ENCODE results near the gene NMNAT3.

Gene NMNAT3

DNA sequence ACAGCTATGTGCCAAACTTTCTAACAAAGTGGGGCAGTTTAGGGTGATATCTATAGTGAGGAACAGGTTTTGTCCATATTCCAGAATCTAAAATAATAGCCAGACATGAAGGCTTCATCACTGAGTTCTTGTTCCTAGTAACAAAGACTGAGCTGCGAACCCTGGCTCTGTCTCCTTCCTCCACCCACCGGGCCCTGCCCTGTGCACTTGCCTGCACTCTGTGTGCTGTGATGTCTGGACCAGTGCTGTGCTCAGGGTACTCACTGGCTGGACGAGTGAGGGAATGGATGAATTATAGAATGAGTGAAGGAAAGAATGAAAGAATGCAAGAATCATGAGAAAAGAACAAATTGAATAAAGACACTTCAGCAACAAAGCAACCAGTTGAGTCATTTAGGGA lies 8.9 kb upstream of the NMNAT3 start:
- TF ChIP-seq, protein P1, sequence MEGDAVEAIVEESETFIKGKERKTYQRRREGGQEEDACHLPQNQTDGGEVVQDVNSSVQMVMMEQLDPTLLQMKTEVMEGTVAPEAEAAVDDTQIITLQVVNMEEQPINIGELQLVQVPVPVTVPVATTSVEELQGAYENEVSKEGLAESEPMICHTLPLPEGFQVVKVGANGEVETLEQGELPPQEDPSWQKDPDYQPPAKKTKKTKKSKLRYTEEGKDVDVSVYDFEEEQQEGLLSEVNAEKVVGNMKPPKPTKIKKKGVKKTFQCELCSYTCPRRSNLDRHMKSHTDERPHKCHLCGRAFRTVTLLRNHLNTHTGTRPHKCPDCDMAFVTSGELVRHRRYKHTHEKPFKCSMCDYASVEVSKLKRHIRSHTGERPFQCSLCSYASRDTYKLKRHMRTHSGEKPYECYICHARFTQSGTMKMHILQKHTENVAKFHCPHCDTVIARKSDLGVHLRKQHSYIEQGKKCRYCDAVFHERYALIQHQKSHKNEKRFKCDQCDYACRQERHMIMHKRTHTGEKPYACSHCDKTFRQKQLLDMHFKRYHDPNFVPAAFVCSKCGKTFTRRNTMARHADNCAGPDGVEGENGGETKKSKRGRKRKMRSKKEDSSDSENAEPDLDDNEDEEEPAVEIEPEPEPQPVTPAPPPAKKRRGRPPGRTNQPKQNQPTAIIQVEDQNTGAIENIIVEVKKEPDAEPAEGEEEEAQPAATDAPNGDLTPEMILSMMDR (IDR thresholded peaks at IDR 0.05; ENCODE audit: low read depth, low read length) = no peak
- TF ChIP-seq EZH2phosphoT487 (IDR thresholded peaks at IDR 0.05; ENCODE audit: low read depth) = no peak
- no peaks in the 10 kb centered on the region for H3K79me2 ChIP-seq (ENCODE audit: low read length)
- no peak overlapping the region for H3K4me2 ChIP-seq (ENCODE audit: low read length)
- no peaks in the 10 kb centered on the region for H3K4me1 ChIP-seq (ENCODE audit: low read length)
- no peaks in the 10 kb centered on the region for H3K9me3 ChIP-seq (ENCODE audit: insufficient read depth, low read length)
- no peak overlapping the region for H3K9ac ChIP-seq (ENCODE audit: low read length)
- H2AFZ ChIP-seq (ENCODE audit: low read depth, low read length) = no peak overlapping the region
- no peaks in the 10 kb centered on the region for H3K36me3 ChIP-seq (replicated peaks; ENCODE audit: low read depth, low read length)
- 0 out of 2 replicates have a peak, but pooled peaks cover 8% of the 10 kb centered on the region for H3K27me3 ChIP-seq (ENCODE audit: low read depth, low read length)
- no peaks in the 10 kb centered on the region for H4K20me1 ChIP-seq (ENCODE audit: insufficient read depth, low read length)
- H3K27ac ChIP-seq (ENCODE audit: low read length) = no peak overlapping the region
- H3K4me3 ChIP-seq (ENCODE audit: low read length) = no peak overlapping the region

DNA sequence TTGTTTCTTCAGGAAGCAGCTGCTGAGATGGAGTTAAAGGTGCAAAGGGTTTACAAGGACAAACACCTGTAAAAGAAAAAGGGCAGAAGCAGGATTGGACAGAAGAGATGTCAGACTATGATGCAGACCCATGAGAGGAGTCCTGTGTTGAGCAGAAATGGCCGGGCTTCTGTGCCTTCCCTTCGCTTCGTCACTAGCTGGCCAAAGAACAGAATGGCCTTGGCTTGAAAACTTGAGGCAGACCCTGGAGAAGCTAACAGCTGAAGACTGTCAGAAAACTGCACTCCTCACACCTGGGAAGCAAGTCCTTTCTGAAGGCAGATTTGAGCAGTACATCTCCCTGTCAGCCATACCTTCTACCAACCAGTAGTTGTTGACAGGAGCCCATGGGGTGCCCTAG lies 8.4 kb upstream of the NMNAT3 start:
- H4K20me1 ChIP-seq (ENCODE audit: insufficient read depth, low read length) = no peaks in the 10 kb centered on the region
- no peaks in the 10 kb centered on the region for H3K9me3 ChIP-seq (ENCODE audit: insufficient read depth, low read length)
- no peak for TF ChIP-seq EZH2phosphoT487 (IDR thresholded peaks at IDR 0.05; ENCODE audit: low read depth)
- TF ChIP-seq, protein P1 (IDR thresholded peaks at IDR 0.05; ENCODE audit: low read depth, low read length) = no peak
- no peak overlapping the region for H2AFZ ChIP-seq (ENCODE audit: low read depth, low read length)
- H3K9ac ChIP-seq (ENCODE audit: low read length) = no peak overlapping the region
- H3K27ac ChIP-seq (ENCODE audit: low read length) = no peak overlapping the region
- no peaks in the 10 kb centered on the region for H3K79me2 ChIP-seq (ENCODE audit: low read length)
- H3K27me3 ChIP-seq (ENCODE audit: low read depth, low read length) = 0 out of 2 replicates have a peak, but pooled peaks cover 8% of the 10 kb centered on the region
- H3K4me2 ChIP-seq (ENCODE audit: low read length) = no peak overlapping the region
- H3K36me3 ChIP-seq (replicated peaks; ENCODE audit: low read depth, low read length) = no peaks in the 10 kb centered on the region
- H3K4me1 ChIP-seq (ENCODE audit: low read length) = no peaks in the 10 kb centered on the region
- no peak overlapping the region for H3K4me3 ChIP-seq (ENCODE audit: low read length)

DNA sequence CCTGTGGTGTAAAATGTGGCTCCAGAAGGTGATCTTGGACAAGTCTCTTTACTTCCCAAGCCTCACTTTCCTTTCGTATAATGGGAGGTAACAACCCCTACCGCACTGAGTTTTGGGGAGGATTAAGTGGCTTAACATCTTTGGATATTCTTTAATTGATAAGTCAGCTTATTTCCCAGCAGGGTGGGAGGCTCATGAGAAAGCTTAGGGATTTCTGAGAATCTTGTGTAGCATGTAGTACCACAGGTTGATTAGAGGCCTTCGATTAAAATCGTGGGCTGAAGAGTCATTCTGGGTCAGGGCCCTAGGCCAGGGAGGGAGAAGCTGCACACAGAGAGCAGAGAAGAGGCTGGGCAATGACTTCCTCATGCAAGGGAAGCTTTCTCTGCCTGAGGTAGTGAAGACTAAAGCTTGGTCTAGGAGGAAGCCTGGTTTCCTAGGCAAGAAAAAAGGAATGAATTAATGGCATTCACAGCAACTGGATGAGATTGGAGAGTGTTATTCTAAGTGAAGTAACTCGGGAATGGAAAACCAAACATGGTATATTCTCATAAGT lies 1.5 kb upstream of the NMNAT3 start:
- TF ChIP-seq, protein P1 (IDR thresholded peaks at IDR 0.05; ENCODE audit: low read depth, low read length) = no peak
- no peak for TF ChIP-seq EZH2phosphoT487 (IDR thresholded peaks at IDR 0.05; ENCODE audit: low read depth)
- no peak overlapping the region for H3K27ac ChIP-seq (ENCODE audit: low read length)
- H3K9ac ChIP-seq (ENCODE audit: low read length) = no peak overlapping the region
- no peaks in the 10 kb centered on the region for H3K27me3 ChIP-seq (ENCODE audit: low read depth, low read length)
- H3K4me3 ChIP-seq (ENCODE audit: low read length) = no peak overlapping the region
- H3K79me2 ChIP-seq (ENCODE audit: low read length) = no peaks in the 10 kb centered on the region
- no peaks in the 10 kb centered on the region for H3K9me3 ChIP-seq (ENCODE audit: insufficient read depth, low read length)
- H4K20me1 ChIP-seq (ENCODE audit: insufficient read depth, low read length) = no peaks in the 10 kb centered on the region
- no peak overlapping the region for H2AFZ ChIP-seq (ENCODE audit: low read depth, low read length)
- no peak overlapping the region for H3K4me2 ChIP-seq (ENCODE audit: low read length)
- no peaks in the 10 kb centered on the region for H3K36me3 ChIP-seq (replicated peaks; ENCODE audit: low read depth, low read length)
- H3K4me1 ChIP-seq (ENCODE audit: low read length) = no peaks in the 10 kb centered on the region

DNA sequence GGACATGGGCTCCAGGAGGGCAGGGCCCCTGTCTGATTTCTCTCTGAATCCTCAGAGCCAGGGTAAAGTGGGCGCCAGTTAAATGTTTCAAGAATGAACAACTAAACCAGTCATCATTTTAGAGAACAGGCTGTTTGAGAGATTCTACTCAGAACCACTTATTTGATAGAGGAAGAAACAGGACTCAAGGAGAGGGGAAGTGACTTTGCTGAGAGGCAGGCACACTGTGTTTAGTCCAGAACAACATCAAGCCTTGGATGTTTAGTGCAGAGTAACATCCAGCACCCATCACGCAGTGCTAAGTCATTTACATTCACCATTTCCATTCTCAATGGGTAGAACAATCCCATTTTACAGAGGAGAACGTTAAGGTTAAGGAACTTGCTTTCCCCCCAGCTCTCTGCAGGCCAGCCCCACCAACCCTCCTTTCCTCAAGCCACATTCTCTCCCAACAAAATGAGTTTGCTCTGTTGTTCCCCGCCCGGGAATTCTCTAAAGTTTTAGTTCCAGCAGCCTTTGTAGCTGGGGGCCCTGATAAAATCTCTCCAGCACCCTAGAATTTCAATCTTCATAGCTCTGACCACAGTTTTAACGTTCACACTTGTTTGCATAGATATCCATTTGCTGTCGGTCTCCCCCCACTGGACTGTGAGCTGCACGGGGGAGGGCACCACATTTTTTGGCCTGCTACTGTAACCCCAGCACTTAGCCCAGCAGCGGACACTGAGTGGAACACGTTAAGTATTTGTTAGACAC lies 962 bp downstream of the NMNAT3 start:
- H3K36me3 ChIP-seq (replicated peaks; ENCODE audit: low read depth, low read length) = no peaks in the 10 kb centered on the region
- no peak overlapping the region for H3K4me3 ChIP-seq (ENCODE audit: low read length)
- no peak overlapping the region for H2AFZ ChIP-seq (ENCODE audit: low read depth, low read length)
- H3K27ac ChIP-seq (ENCODE audit: low read length) = no peak overlapping the region
- no peaks in the 10 kb centered on the region for H3K9me3 ChIP-seq (ENCODE audit: insufficient read depth, low read length)
- H3K9ac ChIP-seq (ENCODE audit: low read length) = no peak overlapping the region
- H3K79me2 ChIP-seq (ENCODE audit: low read length) = no peaks in the 10 kb centered on the region
- no peaks in the 10 kb centered on the region for H3K4me1 ChIP-seq (ENCODE audit: low read length)
- no peak overlapping the region for H3K4me2 ChIP-seq (ENCODE audit: low read length)
- H4K20me1 ChIP-seq (ENCODE audit: insufficient read depth, low read length) = no peaks in the 10 kb centered on the region
- TF ChIP-seq, protein P1 (IDR thresholded peaks at IDR 0.05; ENCODE audit: low read depth, low read length) = no peak
- TF ChIP-seq EZH2phosphoT487 (IDR thresholded peaks at IDR 0.05; ENCODE audit: low read depth) = no peak
- peaks cover 9% of the 10 kb centered on the region for H3K27me3 ChIP-seq (ENCODE audit: low read depth, low read length)

All from OCI-LY3 (cell line).